Esophagus squamous epithelium (tissue), 5 donors: ENCODE measurements around the gene NOL7. TPM values are rescaled to one million over a fixed set of nuclear protein-coding genes. Genes with fewer than 3 reads are reported as not detected.

ENCODE experiments used
- DNase-seq: peaks from one replicate; lab custom pipeline; 2025; lab: John Stamatoyannopoulos, UW
- H3K27ac ChIP-seq, 4 donors: fragments of 200-600 bp; sonication (generic); one replicate each; pipeline ENCODE4 v1.5.1; 2016 to 2019; ENCODE audit warnings: mild to moderate bottlenecking in 1 of 4
- H3K27me3 ChIP-seq, 4 donors: fragments of 200-600 bp; sonication (generic); 1 replicate in 3 of 4; 2 replicates in 1 of 4; pipeline versions ENCODE4 v1.5.1 to v1.6.0; 2017 to 2021; ENCODE audit warnings: antibody characterized with exemption in 1 of 4
- H3K36me3 ChIP-seq, 3 donors: fragments of 200-600 bp; sonication (generic); one replicate each; pipeline ENCODE4 v1.5.1; 2016 to 2019
- H3K4me1 ChIP-seq, 3 donors: fragments of 200-600 bp; sonication (generic); one replicate each; pipeline ENCODE4 v1.5.1; 2017 to 2019
- H3K4me3 ChIP-seq, 4 donors: fragments of 200-600 bp; sonication (generic); 1 replicate in 3 of 4; 2 replicates in 1 of 4; pipeline ENCODE4 v1.5.1; 2016 to 2019; ENCODE audit warnings: mild to moderate bottlenecking in 2 of 4, moderate library complexity in 1 of 4
- H3K9me3 ChIP-seq, 3 donors: fragments of 200-600 bp; sonication (generic); one replicate each; pipeline ENCODE4 v1.5.1; 2016 to 2019
- POLR2A ChIP-seq, 4 donors: fragments of 450-650 bp; IDR thresholded peaks; one replicate each; pipeline ENCODE4 v1.6.1; 2017; ENCODE audit warnings: antibody characterized with exemption in 4 of 4, mild to moderate bottlenecking in 4 of 4, moderate library complexity in 3 of 4
- WGBS, 2 donors: methylation state at CpG; one replicate each; pipeline ENCODE4 v1.1.5; 2018; 5-methylcytosine and 5-hydroxymethylcytosine counted together
- intact Hi-C: fragments of 100-400 bp; cut with DNase I; formaldehyde crosslinking; loops from one replicate; pipeline ENCODE4 v1.15.0; 2022
- total RNA-seq, 4 donors: library from RNA; depleted of rRNA; stranded (reverse); fragments of >200 nt; gene quantifications; one replicate each; pipeline ENCODE4 v1.1.0, GENCODE V29; 2016
- TF ChIP-seq, protein P1 (sequence below), 6 experiments: fragments of 450-650 bp in 4 of 6; fragments of 200-600 bp in 2 of 6; sonication (generic) in 2 of 6; IDR thresholded peaks; one replicate each; pipeline ENCODE4 v1.5.1; 2016 to 2019; ENCODE audit warnings: antibody characterized with exemption in 6 of 6, mild to moderate bottlenecking in 4 of 6, moderate library complexity in 4 of 6
- donor health status: DM: yes; HTN: yes; CAD: no.

The NOL7 gene
- total RNA-seq, 4 donors from 2014 or later: 75.8 to 106 (median 92.4) TPM

DNA sequence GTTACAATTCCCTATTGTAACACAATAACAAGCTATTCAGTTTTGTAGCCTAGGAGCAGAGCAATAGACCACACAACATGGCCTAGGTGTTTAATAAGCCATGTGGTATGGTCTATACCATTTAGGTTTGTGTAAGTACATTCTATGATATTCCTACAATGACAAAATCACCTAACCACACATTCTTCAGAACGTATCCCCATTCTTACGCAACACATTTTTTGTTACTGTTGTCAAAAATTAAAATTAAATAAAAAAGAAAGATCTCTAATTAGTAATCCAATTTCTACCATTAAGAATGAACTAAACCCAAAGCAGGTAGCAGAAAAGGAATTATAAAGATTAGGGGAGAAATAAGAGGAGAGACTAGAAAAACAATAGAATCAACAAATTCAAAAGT is 52.5 kb downstream of the NOL7 start:
- H3K27ac ChIP-seq: no peak overlapping the region
- no peak overlapping the region for H3K4me3 ChIP-seq
- no peaks in the 10 kb centered on the region for H3K9me3 ChIP-seq
- no peaks in the 10 kb centered on the region for H3K27me3 ChIP-seq
- no peak for TF ChIP-seq POLR2A (IDR thresholded peaks at IDR 0.05)
- TF ChIP-seq, protein P1, sequence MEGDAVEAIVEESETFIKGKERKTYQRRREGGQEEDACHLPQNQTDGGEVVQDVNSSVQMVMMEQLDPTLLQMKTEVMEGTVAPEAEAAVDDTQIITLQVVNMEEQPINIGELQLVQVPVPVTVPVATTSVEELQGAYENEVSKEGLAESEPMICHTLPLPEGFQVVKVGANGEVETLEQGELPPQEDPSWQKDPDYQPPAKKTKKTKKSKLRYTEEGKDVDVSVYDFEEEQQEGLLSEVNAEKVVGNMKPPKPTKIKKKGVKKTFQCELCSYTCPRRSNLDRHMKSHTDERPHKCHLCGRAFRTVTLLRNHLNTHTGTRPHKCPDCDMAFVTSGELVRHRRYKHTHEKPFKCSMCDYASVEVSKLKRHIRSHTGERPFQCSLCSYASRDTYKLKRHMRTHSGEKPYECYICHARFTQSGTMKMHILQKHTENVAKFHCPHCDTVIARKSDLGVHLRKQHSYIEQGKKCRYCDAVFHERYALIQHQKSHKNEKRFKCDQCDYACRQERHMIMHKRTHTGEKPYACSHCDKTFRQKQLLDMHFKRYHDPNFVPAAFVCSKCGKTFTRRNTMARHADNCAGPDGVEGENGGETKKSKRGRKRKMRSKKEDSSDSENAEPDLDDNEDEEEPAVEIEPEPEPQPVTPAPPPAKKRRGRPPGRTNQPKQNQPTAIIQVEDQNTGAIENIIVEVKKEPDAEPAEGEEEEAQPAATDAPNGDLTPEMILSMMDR (IDR thresholded peaks at IDR 0.05): no peak
- DNase-seq: no peak
- H3K36me3 ChIP-seq: no peaks in the 10 kb centered on the region
- intact Hi-C loops: no loop called here
- 65 to 71% methylated on average over 2 of the region's 2 CpGs for WGBS, 2 donors
- peaks cover 4 to 64% (median 20%) of the 10 kb centered on the region in 3 donors for H3K4me1 ChIP-seq

DNA sequence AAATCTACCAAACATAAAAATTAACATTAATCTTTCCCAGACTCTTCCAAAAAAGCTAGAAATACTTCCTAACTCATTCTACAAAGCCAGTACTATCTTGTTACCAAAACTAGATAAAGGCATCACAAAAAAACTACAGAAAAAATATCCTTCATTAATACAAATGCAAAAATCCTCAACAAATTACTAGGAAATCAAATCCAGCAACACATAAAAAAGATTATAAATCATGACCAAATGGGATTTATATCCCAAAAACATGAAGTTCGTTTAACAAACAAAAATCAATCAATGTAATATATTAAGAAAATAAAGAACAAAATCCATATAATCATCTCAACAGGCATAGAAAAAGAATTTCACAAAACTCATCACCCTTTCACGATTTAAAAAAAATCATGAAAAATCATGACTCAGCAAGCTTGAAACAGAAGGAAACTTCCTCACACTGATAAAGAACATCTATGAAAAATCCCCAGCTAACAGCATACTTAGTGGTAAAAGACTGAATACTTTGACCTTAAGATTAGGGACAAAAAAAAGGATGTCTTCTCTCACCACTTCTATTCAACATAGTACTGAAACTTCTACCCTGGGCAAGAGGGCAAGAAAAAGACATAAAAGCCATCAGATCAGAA is 53.3 kb downstream of the NOL7 start:
- Histone ChIP-seq H3K4me1 (peaks cover 4 to 57% (median 15%) of the 10 kb centered on the region in 3 donors), H3K4me3 (no peak overlapping the region)

DNA sequence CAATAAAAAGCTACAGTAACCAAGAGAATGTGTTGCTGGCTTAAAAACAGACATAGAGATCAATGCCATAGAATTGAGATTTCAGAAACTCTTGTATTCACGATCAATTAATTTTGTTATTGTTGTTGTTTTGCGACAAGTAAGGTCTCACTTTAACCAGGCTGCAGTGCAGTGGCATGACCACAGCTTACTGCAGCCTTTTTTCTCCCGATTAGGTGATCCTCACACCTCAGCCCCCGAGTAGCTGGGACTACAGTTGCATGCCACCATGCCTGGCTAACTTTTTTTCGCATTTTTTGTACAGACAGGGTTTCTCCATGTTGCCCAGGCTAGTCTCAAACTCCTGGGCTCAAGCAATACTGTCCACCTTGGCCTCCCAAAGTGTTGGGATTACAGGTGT is 54.3 kb downstream of the NOL7 start:
- H3K27me3 ChIP-seq: no peaks in the 10 kb centered on the region
- H3K9me3 ChIP-seq: no peaks in the 10 kb centered on the region
- intact Hi-C loops: no loop called here
- no peak overlapping the region for H3K27ac ChIP-seq
- no peak overlapping the region for H3K4me3 ChIP-seq
- DNase-seq: no peak
- peaks cover 4 to 46% (median 14%) of the 10 kb centered on the region in 3 donors for H3K4me1 ChIP-seq
- TF ChIP-seq POLR2A (IDR thresholded peaks at IDR 0.05): no peak
- TF ChIP-seq, protein P1 (IDR thresholded peaks at IDR 0.05): no peak
- 92 to 93% methylated on average over 5 of the region's 5 CpGs for WGBS, 2 donors
- H3K36me3 ChIP-seq: no peaks in the 10 kb centered on the region

More for the DNA sequence above, 53.3 kb downstream of the NOL7 start:
- WGBS, 2 donors: 63 to 65% methylated on average over 2 of the region's 2 CpGs
- intact Hi-C loops: no loop called here
- Histone ChIP-seq H3K36me3 (no peaks in the 10 kb centered on the region), H3K9me3 (no peaks in the 10 kb centered on the region), H3K27me3 (no peaks in the 10 kb centered on the region), H3K27ac (no peak overlapping the region)
- no peak for TF ChIP-seq POLR2A (IDR thresholded peaks at IDR 0.05)
- no peak for DNase-seq

Other genes starting within 250 kb of the NOL7 start
- 10 to 100 TPM; 16.1 to 30.7 (median 22.9) TPM for gene GFOD1, start 127.7 kb upstream of the NOL7 start, total RNA-seq
- gene SIRT5, start 40.7 kb upstream of the NOL7 start, total RNA-seq: 10 to 100 TPM in 1 of 4 donors, 1 to 10 TPM in 3; 4.1 to 10.7 (median 5.6) TPM
- 10 to 100 TPM; 32.9 to 69.6 (median 63.3) TPM for gene RANBP9, start 96.5 kb downstream of the NOL7 start, total RNA-seq
- 10 to 100 TPM; 11.4 to 14.3 (median 13.1) TPM for gene MCUR1, start 199.2 kb downstream of the NOL7 start, total RNA-seq